IMR-90 (cell line): ENCODE results near the gene APAF1.

Source experiments
- BHLHE40 ChIP-seq: fragments of 150-350 bp; IDR thresholded peaks from 2 replicates; pipeline ENCODE4 v1.6.1; 2016; ENCODE audit warnings: mild to moderate bottlenecking, low read depth, low read length
- CTCF ChIP-seq: conservative IDR thresholded peaks from 2 replicates; pipeline ENCODE4 v1.5.1; 2012; ENCODE audit warnings: mild to moderate bottlenecking, low read depth, low read length, improper control_type of control experiment
- MAFK ChIP-seq: IDR thresholded peaks from 2 replicates; pipeline ENCODE4 v1.6.1; 2012; ENCODE audit warnings: low read depth, low read length, improper control_type of control experiment
- MAZ ChIP-seq: IDR thresholded peaks from 2 replicates; pipeline ENCODE4 v1.6.1; 2012; ENCODE audit warnings: low read depth, mild to moderate bottlenecking, low read length, improper control_type of control experiment, moderate library complexity, borderline replicate concordance
- MXI1 ChIP-seq: IDR thresholded peaks from 2 replicates; pipeline ENCODE4 v1.6.1; 2012; ENCODE audit warnings: low read depth, mild to moderate bottlenecking, low read length, moderate library complexity, borderline replicate concordance
- POLR2A ChIP-seq: IDR thresholded peaks from 2 replicates; pipeline ENCODE4 v1.6.1; 2012; ENCODE audit warnings: mild to moderate bottlenecking, low read depth, low read length
- RAD21 ChIP-seq: IDR thresholded peaks from 2 replicates; pipeline ENCODE4 v1.6.1; 2012; ENCODE audit warnings: low read length, improper control_type of control experiment
- TF ChIP-seq, protein P1 (sequence below): fragments of 150-350 bp; IDR thresholded peaks from 2 replicates; pipeline ENCODE4 v1.6.1; 2016; ENCODE audit warnings: low read depth, mild to moderate bottlenecking, low read length, moderate library complexity, borderline replicate concordance
- TF ChIP-seq, protein P2 (sequence below): fragments of 150-350 bp; IDR thresholded peaks from 2 replicates; pipeline ENCODE4 v1.6.1; 2017; ENCODE audit warnings: mild to moderate bottlenecking, antibody characterized with exemption, low read length, low read depth

GRCh38 chr12:98783420-98783819 lies 138.3 kb downstream of the APAF1 start:
- no peak for TF ChIP-seq POLR2A
- no peak for TF ChIP-seq CTCF
- TF ChIP-seq MAFK, result no peak
- no peak for TF ChIP-seq MXI1
- no peak for TF ChIP-seq BHLHE40
- TF ChIP-seq RAD21, result no peak
- TF ChIP-seq, protein P1, sequence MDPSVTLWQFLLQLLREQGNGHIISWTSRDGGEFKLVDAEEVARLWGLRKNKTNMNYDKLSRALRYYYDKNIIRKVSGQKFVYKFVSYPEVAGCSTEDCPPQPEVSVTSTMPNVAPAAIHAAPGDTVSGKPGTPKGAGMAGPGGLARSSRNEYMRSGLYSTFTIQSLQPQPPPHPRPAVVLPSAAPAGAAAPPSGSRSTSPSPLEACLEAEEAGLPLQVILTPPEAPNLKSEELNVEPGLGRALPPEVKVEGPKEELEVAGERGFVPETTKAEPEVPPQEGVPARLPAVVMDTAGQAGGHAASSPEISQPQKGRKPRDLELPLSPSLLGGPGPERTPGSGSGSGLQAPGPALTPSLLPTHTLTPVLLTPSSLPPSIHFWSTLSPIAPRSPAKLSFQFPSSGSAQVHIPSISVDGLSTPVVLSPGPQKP, result no peak
- no peak for TF ChIP-seq MAZ
- TF ChIP-seq, protein P2, sequence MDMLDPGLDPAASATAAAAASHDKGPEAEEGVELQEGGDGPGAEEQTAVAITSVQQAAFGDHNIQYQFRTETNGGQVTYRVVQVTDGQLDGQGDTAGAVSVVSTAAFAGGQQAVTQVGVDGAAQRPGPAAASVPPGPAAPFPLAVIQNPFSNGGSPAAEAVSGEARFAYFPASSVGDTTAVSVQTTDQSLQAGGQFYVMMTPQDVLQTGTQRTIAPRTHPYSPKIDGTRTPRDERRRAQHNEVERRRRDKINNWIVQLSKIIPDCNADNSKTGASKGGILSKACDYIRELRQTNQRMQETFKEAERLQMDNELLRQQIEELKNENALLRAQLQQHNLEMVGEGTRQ, result no peak
